Stimulated activated CD4-positive, alpha-beta T cell treated with anti-CD3 and anti-CD28 coated beads, Interleukin-4, amount 100 ng/mL, for 24 hours (primary cell): ENCODE data around the gene MCEMP1.
A peak's percentile ranks its signal among the peaks of the same experiment; 100 is the strongest.

Source experiments
- DNase-seq: peaks from one replicate; pipeline ENCODE4 v3.0.0-alpha.2; 2020

MCEMP1 gene

DNA sequence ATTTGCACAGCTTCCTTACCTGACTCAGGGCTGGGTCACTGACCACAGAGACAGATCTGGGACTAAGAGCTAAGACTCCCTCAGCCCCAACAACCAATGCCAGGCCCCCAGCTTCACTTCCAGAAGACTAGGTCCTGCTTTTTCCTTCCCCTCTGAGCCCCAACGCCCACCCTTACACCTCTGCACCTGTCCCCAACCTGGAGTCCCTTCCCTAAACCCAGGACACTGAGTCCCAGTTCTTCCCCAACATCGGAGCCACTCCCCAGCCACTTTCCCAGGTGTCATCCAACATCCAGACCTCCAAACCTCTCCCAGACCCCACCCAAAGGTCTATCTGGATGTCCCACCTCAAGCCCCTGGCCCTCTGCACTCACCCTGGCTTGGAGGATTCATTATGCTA lies 22.1 kb downstream of the MCEMP1 start:
- DNase-seq, result no peak

DNA sequence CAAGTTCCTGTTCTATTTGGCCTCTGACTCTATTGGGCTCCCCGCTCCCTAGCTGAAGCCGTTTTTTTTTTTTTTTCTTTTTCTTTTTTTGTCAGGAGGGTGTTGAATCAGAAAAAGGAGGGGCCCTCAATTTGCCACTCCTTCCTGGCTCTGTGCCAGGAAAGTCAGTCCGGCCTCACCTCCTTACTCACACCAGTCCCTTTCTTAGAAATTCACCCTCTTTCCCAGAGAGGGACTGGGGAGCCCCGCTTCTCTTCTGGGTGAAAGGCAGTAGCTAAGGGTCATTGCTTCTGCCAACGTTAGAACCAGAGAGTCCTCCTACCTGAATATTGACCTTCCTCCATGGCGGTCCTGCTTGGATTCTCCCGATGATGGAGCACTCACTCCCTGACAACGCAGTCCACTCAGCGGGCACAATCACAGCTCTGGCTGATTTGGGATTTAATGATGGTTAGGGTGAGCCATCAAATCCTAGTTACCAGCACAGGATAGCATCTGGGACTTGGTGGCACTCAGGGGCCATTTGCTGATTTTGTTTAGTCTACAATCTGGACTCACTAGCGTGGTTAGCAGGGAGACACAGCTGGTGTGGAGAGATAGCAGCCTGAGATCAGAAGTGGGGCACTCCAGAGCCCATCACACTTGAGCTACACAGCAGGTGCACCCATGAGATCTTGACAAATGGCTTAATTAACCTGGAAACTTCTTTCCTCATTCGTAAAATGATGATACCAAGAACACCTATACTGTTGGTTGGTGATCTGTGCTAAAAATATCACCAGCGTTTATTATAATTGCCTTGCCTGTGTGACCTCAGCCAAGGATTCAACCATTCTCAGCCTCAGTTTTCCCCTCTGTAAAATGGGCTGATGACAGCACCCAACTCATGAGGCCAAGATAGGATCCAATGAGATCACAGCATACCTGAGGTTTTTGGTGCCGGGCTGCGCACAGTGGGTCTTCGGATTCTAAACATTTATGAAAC lies 22.8 kb downstream of the MCEMP1 start:
- peak; percentile 58 for DNase-seq

DNA sequence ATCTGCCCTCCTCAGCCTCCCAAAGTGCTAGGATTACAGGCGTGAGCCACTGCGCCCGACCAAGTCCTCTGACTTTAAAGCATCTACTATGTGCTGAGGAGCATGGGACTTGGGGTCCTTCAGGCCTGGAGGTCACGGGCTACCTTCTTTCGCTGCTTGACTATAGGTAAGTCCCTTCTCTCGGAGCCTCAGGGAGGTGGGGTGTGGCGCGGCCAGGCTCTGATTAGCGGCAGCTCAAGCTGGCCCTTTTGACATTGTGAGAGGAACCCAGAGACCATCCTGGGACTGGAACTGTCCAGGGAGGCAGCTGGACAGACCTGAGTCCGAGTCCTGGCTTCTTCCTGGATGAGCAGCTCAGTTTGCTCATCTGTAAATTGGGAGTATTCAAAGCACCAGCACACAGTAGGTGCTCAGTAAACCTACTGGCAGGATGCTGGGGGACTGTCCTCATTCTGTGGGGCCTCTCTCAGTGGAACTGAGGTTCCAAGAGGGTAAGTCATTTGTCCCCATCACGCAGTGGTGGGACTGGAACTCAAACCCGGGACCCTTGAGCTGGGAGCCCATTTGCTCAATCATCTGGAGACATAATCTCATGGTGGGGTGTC lies 24.3 kb downstream of the MCEMP1 start:
- DNase-seq, result no peak

DNA sequence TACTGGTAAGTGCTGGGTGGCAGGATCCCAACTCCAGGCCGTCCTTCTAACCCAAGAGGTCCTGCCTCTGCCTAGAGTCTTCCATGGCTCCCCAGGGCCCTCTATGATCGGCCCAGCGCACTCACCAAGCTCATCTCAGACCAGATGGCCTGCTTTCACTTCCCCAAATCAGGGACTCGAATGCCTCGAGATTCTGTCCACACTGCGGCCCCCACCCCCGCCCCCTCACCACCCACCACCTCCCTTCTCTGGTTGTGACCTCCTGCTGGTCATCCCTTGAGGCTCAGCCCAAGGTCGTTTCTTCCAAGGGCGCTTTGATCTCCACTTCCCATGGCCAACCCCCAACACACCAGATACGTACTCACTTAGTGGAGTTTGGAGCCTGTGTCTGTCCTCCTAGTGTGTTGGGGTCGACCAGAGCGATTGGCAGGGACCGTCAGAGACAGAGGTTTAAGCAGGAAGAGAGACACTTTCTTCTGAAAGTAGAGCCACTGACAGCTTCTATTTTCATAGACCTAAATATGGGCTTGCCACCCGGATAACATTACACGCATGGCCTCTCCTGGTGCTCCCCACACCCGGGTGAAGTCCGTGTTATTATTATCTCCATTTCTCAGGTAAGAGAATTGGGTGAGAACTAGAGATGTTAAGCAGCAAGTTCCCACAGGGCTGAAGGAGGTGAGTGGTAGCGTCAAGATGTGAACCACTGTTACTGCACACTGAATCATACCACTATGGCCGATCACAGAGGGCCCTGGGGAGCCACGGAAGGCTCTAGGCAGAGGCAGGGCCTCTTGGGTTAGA lies 25.0 kb downstream of the MCEMP1 start, which contains the start of gene FCER2:
Gene FCER2, minus strand, starts transcription at position 478 of the 804 bp plus-strand sequence. CDS start 2,371 bp downstream, outside the sequence.
- no peak for DNase-seq

DNA sequence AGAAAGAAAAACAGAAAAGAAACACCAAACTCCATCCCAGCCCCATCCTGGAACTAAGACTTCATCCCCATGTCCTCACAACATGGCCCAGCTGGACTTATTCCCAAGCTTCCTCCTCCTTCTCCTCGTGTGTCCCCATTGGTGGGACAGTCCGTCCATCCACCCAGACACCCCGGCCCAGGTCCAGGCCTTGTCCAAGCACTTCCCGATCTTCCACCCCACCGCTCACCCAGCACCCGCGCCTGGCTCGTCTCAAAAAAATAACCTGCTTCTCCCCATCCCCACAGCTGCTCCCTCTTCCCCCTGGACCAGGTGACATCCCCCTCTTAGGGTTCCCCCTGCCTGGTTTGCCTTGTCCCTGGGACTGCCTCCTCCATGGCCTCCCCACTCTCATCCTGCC lies 26.4 kb downstream of the MCEMP1 start:
- no peak for DNase-seq

DNA sequence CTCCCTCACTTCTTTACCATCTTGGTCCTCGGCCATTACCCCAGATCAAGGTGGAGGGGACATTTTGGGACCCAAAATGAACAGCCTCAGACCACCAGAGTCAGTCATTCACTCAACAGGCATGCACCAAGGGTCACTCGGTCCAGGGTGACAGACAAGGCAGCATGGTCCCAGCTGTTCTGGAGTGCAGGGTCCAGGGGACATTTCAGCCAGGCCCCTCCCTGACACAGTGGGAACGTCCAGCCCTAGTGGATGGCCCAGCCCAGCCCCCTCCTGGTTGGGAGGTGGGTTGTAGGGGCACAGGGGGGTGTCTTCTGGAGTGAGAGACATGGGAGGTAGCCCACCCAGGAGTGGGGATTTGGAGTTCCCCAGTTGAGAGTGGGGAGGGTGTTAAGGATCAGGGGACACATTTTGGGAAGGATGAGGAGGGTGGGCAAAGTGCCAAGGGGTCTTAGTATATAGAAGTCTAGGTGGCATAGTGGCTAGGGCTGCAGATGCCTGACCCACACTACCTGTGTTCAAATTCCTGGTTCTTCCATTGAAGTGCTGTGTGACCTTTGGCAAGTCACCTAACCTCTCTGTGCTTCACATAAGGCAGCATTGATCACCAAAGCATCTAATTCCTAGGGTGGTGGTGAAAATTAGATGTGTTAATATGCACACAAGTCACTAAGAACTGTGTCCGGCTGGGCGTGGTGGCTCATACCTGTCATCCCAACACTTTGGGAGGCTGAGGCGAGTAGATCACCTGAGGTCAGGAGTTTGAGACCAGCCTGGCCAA lies 27.6 kb downstream of the MCEMP1 start:
- DNase-seq, result no peak

DNA sequence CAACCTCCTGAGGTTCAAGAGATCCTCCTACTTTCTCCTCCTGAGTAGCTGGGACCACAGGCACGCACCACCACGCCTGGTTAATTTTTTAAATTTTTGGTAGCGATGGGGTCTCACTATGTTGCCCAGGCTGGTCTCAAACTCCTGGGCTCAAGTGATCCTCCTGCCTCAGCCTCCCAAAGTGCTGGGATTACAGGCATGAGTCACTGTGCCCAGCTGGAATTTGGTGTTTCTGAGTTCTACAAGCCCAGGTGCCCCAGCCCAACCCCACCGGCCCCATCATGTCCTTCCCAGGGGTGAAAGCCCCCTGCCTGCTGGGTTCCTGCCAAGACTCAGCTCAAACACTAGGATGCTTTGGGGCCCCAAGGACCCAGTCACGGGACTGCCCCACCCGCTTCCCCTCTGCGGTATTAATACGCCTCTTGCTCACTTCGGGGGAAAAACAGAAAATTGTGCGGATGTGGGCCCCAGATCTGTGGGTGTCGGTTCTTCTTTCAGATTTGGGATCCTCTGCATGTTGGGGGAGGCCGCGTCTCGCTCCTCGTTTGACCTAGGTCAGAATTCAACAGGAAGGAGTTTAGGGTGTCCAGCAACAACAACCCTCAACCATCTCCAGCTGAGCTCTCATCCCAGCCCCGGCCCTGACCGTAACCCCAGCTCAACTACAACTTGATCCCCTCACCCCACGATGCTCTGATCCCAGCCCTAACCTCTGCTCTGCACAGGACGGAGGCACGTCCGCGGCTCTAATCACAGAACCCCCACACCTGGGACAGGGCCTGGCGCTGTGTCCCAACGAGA lies 28.7 kb downstream of the MCEMP1 start:
- DNase-seq, result peak; percentile 82

DNA sequence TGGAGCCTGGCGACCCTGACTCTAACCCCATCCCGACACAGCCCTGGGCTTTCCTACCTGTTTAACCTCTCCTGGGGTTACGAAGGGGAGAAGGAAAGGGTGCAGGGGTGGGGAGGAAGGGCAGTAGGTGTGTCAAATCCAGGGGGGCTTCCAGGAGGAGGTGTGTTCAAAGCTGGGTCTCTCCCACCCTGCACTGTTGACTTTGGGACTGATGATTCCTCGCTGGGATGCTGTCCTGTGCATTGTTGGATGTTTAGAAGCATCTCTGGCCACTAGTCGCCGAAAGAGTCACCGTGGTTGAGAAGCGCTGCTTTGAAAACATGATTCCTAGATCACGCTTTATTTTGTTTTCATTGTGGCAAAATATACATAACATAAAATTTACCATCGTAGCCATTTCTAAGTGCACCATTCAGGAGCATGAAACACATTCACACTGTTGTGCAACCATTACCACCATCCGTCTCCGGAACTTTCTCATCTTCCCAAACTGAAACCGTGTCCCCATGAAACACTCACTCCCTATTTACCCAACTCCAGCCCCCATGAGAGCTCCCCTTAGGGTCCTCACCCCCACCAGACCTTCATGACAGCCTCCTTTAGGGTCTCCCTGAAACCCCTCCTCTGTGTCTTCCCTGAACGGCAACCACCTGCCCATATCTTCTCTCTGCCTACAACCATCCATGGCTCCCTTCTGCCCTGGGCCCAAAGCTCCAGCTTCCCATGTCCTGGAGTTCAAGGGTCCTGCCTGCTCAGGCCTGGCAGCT lies 29.5 kb downstream of the MCEMP1 start:
- no peak for DNase-seq

DNA sequence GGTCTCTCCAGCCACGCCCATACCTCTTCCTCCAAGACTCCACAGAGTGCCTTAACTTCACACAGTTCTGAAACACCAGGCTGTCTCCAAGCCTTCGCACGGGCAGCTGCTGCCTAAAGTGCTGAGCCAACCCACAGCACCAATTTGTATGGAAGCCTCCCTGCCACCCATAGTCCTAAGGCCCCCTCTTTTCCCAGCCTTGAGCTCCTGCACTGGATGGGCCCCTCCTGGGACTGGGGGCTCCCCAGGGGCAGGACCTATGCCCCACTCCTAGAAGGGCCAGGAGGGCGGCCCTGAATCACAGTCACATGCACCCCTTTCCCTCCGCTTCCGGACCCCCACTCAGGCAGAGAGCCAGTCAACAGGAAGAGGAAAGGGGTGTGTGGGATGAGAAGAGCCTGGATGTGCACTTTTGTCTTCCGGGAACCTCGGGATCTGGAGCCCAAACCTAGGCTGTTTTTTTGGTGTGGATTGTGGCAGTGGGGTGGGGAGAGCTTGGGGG lies 30.1 kb downstream of the MCEMP1 start:
- no peak for DNase-seq

DNA sequence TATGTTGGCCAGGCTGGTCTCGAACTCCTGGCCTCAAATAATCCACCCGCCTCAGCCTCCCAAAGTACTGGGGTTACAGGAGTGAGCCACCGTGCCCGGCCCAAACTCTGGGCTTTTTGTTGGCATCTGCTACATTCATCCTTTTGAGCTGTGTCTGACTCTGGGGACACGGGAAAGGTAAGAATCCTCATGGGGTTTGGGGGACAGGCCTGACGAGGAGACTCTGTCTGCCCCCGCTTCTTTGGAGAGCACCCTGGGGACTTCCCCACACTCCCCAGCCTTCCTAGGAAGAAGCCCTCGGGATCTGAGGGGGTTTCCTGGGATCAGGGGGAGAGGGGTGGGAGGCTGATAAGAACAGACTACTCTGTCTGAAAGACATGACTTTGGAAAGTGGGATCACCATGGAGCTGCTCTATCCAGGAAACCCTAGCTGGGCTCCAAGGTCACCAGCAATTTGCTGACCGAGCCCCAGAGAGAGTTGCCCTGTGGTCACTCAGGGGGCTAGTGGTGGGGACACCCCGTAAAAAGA lies 33.1 kb downstream of the MCEMP1 start:
- no peak for DNase-seq

DNA sequence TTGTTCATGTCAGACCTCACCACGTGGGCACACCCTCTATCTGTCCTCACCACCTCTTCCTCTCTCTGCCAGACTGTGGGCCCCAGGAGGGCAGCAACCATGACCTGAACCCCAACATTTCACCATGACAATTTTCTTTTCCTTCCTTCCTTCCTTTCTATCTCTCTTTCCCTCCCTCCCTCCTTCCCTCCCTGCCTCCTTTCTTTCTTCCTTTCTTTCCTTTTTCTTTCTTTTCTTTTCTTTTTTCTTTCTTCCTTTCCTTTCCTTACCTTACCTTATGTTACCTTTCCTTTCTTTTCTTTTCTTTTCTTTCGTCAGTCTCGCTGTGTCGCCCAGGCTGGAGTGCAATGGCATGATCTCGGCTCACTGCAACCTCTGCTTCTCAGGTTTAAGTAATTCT lies 33.7 kb downstream of the MCEMP1 start:
- DNase-seq, result no peak

DNA sequence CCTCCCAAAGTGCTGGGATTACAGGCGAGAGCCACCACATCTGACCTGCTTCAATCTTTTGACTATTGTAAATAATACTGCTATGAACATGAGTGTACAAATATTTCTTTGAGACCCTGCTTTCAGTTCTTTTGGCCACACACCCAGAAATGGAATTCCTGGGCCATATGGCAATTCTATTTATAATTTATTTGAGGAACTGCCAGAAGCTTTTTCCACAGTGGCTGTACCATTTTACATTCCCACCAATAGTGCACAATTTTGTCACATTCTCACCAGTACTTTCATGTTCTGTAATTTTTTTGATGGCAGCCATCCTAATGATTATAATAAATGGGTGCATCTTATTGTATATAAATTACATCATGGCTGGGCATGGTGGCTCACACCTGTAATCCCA lies 38.8 kb downstream of the MCEMP1 start:
- no peak for DNase-seq

DNA sequence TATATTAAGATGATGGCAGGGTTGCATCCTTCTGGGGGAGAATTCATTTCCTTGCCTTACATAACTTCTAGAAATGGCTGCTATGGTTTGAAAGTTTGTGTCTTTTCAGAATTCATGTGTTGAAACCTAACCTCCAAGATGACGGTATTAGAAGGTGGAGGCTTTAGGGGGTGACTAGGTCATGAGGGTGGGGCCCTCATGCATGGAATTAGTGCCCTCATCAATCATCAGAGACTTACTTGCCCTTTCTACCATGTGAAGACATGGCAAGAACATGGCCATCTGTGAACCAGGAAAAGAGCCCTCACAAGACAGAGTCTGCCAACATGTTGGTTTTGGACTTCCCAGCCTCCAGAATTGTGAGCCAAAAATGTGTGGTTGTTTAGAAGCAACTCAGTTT lies 39.9 kb downstream of the MCEMP1 start:
- no peak for DNase-seq

DNA sequence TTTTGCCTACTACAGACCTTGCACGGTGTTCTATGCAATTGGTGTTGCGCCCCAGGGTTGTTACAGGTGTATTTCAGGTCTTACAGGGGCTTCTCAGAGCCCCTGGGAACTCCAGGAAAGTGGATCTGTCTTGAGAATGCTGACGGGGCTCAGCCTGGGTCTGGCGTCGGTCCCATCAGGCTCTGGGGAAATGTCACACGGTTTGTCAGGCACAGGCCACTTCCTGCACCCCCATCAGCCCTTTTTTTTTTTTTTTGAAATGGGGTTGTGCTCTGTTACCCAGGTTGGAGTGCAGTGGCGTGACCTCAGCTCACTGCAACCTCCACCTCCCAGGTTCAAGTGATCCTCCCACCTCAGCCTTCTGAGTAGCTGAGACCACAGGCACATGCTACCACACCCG lies 41.8 kb downstream of the MCEMP1 start:
- no peak for DNase-seq

DNA sequence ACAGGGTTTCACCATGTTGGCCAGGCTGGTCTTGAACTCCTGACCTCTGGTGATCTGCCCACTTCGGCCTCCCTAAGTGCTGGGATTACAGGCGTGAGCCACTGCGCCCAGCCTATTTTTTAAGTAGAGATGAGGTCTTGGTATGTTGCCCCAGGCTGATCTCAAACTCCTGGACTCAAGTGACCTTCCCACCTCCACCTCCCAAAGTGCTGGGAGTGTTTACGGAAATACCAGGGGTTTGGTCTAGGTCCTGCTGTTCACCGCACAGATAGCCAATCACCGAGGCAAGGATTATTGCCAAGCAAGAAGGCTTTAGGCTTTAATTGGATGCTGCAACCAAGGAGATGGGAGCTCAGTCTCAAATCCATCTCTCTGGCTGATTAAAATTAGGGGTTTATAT lies 43.5 kb downstream of the MCEMP1 start:
- DNase-seq, result no peak

DNA sequence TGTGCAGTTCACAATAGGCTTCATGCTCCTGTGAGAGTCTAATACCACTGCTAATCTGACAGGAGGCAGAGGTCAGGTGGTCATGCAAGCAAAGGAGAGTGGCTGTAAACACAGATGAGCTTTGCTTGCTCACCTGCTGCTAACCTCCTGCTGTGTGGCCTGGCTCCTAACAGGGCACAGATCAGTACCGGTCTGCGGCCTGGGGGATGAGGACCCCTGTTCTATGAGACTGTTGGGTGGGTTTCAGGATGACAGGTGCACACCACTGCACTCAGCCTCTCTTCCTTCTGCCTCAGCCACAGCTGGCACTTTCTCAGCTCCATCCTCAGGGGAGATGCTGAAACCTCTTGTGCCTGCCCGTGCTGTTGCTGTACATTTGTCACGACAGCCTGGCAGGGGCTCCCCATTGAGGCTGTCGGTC lies 45.4 kb downstream of the MCEMP1 start:
- no peak for DNase-seq

DNA sequence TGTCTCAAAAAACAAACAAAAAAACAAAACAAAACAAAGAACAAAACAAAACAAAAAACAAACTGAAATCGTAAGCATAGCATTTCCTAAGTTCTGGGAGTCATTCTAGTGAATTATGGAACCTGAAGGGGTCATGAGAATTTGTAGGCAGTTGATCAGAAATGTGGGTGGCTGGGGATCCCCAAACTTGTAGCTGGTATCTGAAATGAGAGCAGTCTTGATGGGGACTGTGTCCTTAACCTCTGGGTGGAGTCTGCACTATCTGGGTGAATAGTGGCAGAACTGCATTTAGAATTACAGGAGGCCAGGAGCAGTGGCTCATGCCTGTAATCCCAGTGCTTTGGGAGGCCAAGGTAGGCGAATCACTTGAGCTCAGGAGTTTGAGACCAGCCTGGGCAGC lies 48.9 kb downstream of the MCEMP1 start:
- DNase-seq, result no peak

DNA sequence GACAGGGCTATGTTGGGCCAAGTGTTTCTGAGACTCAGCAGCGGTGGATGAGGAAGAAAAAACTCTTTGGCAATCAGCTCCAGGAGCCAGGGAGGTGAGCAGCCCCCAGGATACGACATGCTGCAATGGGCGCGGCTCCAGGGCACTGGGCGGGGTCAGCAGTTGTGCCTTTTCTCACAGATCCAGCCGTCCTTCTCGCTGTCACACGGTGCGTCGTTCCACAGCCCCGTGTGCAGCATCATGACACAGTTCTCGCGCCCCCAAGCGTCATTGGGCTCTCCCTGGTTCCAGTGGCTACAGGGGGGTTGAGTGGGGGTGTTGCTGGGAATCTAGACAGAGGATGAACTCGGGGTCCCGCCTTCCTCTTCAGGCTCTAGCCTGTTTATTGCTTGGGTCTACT lies 52.3 kb downstream of the MCEMP1 start:
- no peak for DNase-seq
